PFSK-1 (cell line): ENCODE results near the gene CACNA1D.

ENCODE experiments used
- FOXP2 ChIP-seq: optimal IDR thresholded peaks from 2 replicates; pipeline ENCODE3; 2011; ENCODE audit warnings: borderline replicate concordance, control low read depth, inconsistent platforms; ENCODE audit not compliant: insufficient read depth; ENCODE audit errors: extremely low read length, extremely low read depth
- POLR2AphosphoS5 ChIP-seq: IDR thresholded peaks from 2 replicates; pipeline ENCODE4 v1.6.1; 2012; ENCODE audit warnings: low read depth, mild to moderate bottlenecking, control low read depth, low read length, moderate library complexity
- REST ChIP-seq, 2 experiments: IDR thresholded peaks; 2 replicates each; pipeline versions ENCODE4 v1.6.1 to v1.8.0; 2011 to 2012; ENCODE audit warnings: low read depth in 2 of 2, low read length in 2 of 2, control low read depth in 1 of 2, inconsistent platforms in 1 of 2, mild to moderate bottlenecking in 1 of 2, moderate library complexity in 1 of 2; ENCODE audit not compliant: insufficient read depth in 1 of 2
- SIN3A ChIP-seq: IDR thresholded peaks from 2 replicates; pipeline ENCODE4 v1.6.1; 2012; ENCODE audit warnings: mild to moderate bottlenecking, low read length, moderate library complexity, borderline replicate concordance; ENCODE audit not compliant: insufficient read depth
- TAF1 ChIP-seq: IDR thresholded peaks from 2 replicates; pipeline ENCODE4 v1.6.1; 2012; ENCODE audit warnings: low read length, control low read depth, borderline replicate concordance; ENCODE audit not compliant: insufficient read depth

The CACNA1D gene

GRCh38 chr3:53803124-53803815, 308.9 kb downstream of the CACNA1D start:
- TF ChIP-seq SIN3A: no peak

GRCh38 chr3:53803816-53804695, 309.6 kb downstream of the CACNA1D start:
- no peak for TF ChIP-seq REST (IDR thresholded peaks at IDR 0.05; ENCODE audit: insufficient read depth in 1 of 2, low read depth in 2 of 2, low read length in 2 of 2)
- no peak for TF ChIP-seq FOXP2
- no peak for TF ChIP-seq SIN3A
- TF ChIP-seq POLR2AphosphoS5: no peak
- no peak for TF ChIP-seq TAF1

GRCh38 chr3:53804697-53805462, 310.5 kb downstream of the CACNA1D start:
- TF ChIP-seq REST (IDR thresholded peaks at IDR 0.05; ENCODE audit: insufficient read depth in 1 of 2, low read depth in 2 of 2, low read length in 2 of 2): no peak
- no peak for TF ChIP-seq SIN3A
- no peak for TF ChIP-seq TAF1
- no peak for TF ChIP-seq FOXP2
- TF ChIP-seq POLR2AphosphoS5: no peak

GRCh38 chr3:53805463-53806159, 311.2 kb downstream of the CACNA1D start:
- TF ChIP-seq SIN3A (no peak), FOXP2 (no peak), REST (IDR thresholded peaks at IDR 0.05; ENCODE audit: insufficient read depth in 1 of 2, low read depth in 2 of 2, low read length in 2 of 2) (no peak), POLR2AphosphoS5 (no peak), TAF1 (no peak)
